GM10248 (cell line): ENCODE measurements around the gene CYP19A1.
"Not testable (repeated sequence)": the region's sequence is repeated elsewhere in the genome, so short reads cannot be mapped to it uniquely, and the experiment has no call there.

ENCODE experiments used
- CTCF ChIA-PET: fragments of 300-600 bp; sonication (Branson Sonifier 250); formaldehyde crosslinking; extraction: SDS; loops from one replicate; lab custom pipeline; 2021; ENCODE audit warnings: antibody characterized with exemption; lab: Yijun Ruan, JAX
- POLR2A ChIA-PET: fragments of 350-650 bp; sonication (Branson Sonifier 250); formaldehyde crosslinking; extraction: SDS; loops from one replicate; lab custom pipeline; 2020; ENCODE audit warnings: antibody characterized with exemption; lab: Yijun Ruan, JAX
- DNase-seq: peaks from one replicate; pipeline ENCODE4 v3.0.0; 2012; ENCODE audit errors: extremely low spot score
- TF ChIP-seq, protein P1 (sequence below): IDR thresholded peaks from 2 replicates; pipeline ENCODE4 v1.5.1; 2012; ENCODE audit warnings: mild to moderate bottlenecking, low read depth; ENCODE audit errors: extremely low read depth, missing control alignments, control extremely low read depth

CYP19A1 gene

DNA sequence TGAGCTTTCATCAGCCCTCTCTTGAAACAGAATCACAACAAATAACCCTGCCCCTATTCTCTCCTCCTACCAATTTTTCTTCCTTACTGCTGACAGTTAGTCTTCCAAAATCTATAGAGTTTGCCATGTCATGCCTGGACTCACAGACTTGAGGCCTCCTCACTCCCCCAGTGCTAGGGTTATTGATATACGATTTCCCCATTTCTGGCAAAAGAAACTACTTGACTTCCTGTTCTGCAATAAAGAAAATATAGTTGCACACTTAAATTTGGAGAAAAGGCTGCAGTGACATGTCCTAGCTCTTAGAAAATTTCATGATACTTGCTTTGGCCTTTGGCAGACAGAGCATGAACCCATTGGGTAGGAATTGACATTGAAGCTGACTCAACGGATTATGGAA, 75.9 kb downstream of the CYP19A1 start:
- TF ChIP-seq, protein P1, sequence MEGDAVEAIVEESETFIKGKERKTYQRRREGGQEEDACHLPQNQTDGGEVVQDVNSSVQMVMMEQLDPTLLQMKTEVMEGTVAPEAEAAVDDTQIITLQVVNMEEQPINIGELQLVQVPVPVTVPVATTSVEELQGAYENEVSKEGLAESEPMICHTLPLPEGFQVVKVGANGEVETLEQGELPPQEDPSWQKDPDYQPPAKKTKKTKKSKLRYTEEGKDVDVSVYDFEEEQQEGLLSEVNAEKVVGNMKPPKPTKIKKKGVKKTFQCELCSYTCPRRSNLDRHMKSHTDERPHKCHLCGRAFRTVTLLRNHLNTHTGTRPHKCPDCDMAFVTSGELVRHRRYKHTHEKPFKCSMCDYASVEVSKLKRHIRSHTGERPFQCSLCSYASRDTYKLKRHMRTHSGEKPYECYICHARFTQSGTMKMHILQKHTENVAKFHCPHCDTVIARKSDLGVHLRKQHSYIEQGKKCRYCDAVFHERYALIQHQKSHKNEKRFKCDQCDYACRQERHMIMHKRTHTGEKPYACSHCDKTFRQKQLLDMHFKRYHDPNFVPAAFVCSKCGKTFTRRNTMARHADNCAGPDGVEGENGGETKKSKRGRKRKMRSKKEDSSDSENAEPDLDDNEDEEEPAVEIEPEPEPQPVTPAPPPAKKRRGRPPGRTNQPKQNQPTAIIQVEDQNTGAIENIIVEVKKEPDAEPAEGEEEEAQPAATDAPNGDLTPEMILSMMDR: no peak
- POLR2A ChIA-PET: interaction anchor here (0.5 kb wide), 1 partner anchor 672 kb away, joined by 5 read pairs; no protein-coding TSS in a partner anchor
- DNase-seq: no peak
- CTCF ChIA-PET: interaction anchor here (1.3 kb wide), 1 partner anchor 33 kb away, joined by 3 read pairs; no protein-coding TSS in a partner anchor

DNA sequence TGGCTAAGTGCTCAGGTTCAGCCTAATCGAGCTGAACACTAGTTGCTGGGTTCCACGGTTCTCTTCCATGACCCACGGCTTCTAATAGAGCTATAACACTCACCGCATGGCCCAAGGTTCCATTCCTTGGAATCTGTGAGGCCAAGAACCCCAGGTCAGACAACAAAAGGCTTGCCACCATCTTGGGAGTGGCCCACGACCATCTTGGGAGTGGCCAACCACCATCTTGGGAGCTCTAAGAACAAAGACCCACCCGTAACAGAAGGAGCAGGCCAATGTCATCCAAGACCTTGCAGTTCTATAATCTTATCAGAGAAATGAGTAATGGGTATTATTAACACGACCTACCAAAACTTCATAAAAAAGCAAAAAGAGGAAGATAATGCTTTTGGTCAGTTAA, 77.3 kb downstream of the CYP19A1 start:
- CTCF ChIA-PET: interaction anchor here (1.0 to 2.2 kb wide), 4 partner anchors 20 to 98 kb away, joined by 3 to 4 read pairs (median 3); no protein-coding TSS in a partner anchor
- POLR2A ChIA-PET, DNase-seq: not testable (repeated sequence)

DNA sequence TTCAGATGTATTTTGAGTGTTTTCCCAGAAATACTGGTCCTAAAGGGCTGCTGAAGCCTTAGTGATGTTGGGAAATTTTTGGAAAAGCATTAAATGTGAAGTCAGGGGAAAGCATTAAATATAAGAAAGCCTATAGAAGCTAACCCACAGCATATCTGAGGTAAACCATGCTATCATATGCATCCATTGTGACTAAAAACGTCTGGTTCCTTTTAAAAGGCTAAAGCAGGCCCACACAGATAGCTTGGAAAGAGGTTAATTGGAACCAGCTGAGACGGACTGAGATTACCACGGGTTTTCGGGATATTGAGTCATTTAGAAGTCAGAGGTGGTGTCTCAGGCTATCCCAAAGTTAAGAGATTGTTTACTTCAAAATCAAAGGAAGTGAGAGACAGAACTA, 78.2 kb downstream of the CYP19A1 start:
- POLR2A ChIA-PET: no interaction called here
- CTCF ChIA-PET: interaction anchor here (1.0 to 2.2 kb wide), 4 partner anchors 12 to 97 kb away, joined by 3 to 4 read pairs (median 3); no protein-coding TSS in a partner anchor
- TF ChIP-seq, protein P1: no peak
- DNase-seq: no peak

DNA sequence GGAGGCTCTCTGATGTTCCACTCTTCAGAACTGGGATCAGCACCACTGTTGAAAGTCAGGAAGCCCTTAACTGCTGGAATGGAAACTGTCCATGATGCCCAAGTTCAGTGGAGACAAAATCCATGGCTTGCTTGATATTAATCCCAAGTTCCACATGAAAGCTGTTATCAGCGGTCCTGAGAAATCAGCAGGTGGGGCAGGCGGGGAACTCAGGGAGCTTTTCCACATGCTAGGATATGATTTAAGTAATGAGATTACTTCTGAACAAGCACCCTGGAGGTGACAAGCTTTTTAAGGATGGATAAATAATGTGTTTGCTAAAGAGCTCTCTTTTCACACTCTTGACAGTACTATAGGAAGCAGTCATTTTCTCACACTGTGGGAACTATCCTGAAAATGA, 82.9 kb downstream of the CYP19A1 start:
- no peak for DNase-seq
- CTCF ChIA-PET: interaction anchor here (1.3 to 2.0 kb wide), 6 partner anchors 9 to 147 kb away, joined by 3 to 10 read pairs (median 4); no protein-coding TSS in a partner anchor
- TF ChIP-seq, protein P1: no peak
- POLR2A ChIA-PET: no interaction called here

DNA sequence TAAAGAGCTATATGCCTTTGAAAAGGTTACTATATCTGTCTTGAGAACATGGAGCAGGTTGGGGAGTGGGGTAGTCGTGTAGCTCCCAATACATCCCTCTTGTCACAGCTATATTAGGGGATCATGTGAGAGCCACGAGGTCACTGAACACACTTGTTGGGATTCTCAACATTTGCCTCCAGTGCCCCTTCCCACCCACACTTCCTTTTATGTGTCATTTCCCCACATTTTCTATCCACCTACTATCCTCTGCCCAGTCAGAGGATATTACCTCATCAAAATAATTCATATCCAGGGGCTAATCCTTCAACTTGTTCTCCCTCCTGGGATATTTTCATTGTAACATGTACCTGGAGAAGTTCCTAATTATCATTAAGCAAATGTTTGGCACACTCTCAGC, 85.0 kb downstream of the CYP19A1 start:
- ChIA-PET POLR2A (no interaction called here), CTCF (interaction anchor here (1.3 to 1.7 kb wide), 4 partner anchors 13 to 128 kb away, joined by 3 to 4 read pairs (median 4); no protein-coding TSS in a partner anchor)
- TF ChIP-seq, protein P1: no peak
- DNase-seq: no peak

DNA sequence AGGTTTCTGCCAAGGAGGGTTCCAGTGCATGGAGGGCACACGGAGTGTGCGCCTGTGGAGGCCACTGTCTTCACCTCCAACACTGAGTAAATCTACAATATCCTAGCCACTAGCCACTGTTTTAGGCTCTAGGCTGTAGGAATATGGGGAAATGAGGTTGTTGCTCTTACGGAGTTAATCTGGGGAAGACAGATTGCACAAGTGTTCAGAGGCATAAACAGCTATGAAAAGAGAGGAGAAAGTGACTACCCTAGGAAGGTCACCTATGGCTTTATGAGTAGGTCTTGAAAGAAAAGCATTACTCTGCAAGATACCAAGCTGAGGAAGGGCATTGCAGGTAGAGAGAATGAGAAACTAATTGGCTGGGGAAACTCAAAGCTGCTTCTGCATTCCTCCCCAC, 85.7 kb downstream of the CYP19A1 start:
- CTCF ChIA-PET: interaction anchor here (0.6 to 1.7 kb wide), 4 partner anchors 12 to 129 kb away, joined by 3 to 4 read pairs (median 3); no protein-coding TSS in a partner anchor
- DNase-seq: no peak
- TF ChIP-seq, protein P1: no peak
- POLR2A ChIA-PET: no interaction called here

DNA sequence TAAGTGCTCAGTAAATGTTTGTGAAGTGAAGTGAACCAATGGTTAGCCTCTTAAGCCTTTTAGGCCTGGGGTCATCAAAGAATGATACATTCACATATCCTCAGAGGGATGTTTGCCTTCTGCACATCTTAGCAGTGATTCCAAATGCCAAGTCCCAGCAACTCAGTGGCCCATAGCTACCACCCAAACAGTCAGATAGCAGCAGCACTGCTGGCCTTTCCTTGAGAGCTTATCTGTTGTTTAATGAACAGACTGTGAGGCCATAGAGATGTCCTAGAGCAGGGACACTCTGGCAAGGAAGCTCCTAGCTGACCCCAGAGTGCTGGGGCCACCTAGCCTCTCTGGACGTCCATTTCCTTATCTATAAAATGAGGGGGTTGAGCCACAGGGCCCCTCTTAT, 86.8 kb downstream of the CYP19A1 start:
- CTCF ChIA-PET: interaction anchor here (1.0 to 1.1 kb wide), 2 partner anchors 11 to 130 kb away, joined by 3 read pairs; no protein-coding TSS in a partner anchor
- DNase-seq: no peak
- TF ChIP-seq, protein P1: no peak
- POLR2A ChIA-PET: no interaction called here
